ENCODE measurements around the gene TRIO. TPM values are rescaled to one million over a fixed set of nuclear protein-coding genes. Genes with fewer than 3 reads are reported as not detected.

The TRIO gene
- total and polyA plus RNA-seq, 10 of the 15 experiments (the other 5 are each of a cell fraction or from before 2014, with no cell fraction given) = 5.1 to 96.4 (median 44.6) TPM

DNA sequence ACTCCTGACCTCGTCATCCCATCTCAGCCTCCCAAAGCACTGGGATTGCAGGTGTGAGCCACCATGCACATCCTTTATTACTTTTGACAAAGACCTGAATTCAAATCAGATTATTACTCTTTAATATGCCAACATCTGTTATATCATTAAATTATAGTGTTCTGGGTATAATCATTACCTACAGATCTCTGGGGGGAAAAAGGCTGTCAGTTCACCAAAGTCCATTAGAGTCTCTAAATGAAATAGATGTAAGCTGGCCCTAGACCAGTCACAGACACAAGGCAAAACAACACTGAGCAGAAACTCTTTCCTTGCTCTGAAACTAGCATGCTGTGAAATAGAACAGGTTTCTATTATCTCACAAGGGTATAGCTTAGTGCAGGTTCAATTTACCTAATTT is 21.6 kb upstream of the TRIO start (continued):
- TF ChIP-seq, protein P1, sequence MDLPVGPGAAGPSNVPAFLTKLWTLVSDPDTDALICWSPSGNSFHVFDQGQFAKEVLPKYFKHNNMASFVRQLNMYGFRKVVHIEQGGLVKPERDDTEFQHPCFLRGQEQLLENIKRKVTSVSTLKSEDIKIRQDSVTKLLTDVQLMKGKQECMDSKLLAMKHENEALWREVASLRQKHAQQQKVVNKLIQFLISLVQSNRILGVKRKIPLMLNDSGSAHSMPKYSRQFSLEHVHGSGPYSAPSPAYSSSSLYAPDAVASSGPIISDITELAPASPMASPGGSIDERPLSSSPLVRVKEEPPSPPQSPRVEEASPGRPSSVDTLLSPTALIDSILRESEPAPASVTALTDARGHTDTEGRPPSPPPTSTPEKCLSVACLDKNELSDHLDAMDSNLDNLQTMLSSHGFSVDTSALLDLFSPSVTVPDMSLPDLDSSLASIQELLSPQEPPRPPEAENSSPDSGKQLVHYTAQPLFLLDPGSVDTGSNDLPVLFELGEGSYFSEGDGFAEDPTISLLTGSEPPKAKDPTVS (IDR thresholded peaks at IDR 0.05; ENCODE audit: low read depth, low read length) = no peak

DNA sequence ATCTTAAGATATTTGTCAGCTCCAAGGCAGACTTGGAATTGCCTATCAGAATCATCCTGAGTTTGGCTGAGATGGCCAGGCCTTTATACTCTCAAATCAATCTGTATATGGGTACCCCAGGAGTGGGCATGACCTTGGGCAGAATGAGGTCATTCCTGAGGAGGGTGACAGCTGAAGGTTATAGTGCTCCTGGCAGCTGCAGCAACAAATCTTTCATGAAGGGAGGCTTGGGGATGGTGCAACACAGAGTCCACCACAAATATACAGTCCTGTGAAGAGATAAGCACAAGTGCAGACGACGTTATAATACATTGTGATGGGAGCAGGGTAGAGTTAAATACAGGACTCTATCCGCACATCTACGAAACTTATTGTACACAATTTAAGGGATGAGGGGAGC is 21.1 kb upstream of the TRIO start:
- intact Hi-C loops (cut with micrococcal nuclease; ENCODE audit: unreplicated experiment) = no loop called here
- no peak for DNase-seq (ENCODE audit: low read depth, low spot score)
- BruUV-seq (replicated peaks) = no TSS peak
- CTCF ChIA-PET = interaction anchor here (4.2 kb wide), 1 partner anchor 13 kb away, joined by 25 read pairs; no protein-coding TSS in a partner anchor
- no peak overlapping the region for H3K9ac ChIP-seq (ENCODE audit: control insufficient read depth, insufficient read depth, low read length)
- no peaks in the 10 kb centered on the region for H4K20me1 ChIP-seq (ENCODE audit: control insufficient read depth, insufficient read depth)
- H3K4me3 ChIP-seq = no peak overlapping the region
- RAD21 ChIA-PET (ENCODE audit: unreplicated experiment) = interaction anchor here (0.5 kb wide), 1 partner anchor 74 kb away, joined by 5 read pairs; no protein-coding TSS in a partner anchor
- no peaks in the 10 kb centered on the region for H3K9me3 ChIP-seq (replicated peaks; ENCODE audit: control insufficient read depth, insufficient read depth, low read length)
- TF ChIP-seq NFXL1 (IDR thresholded peaks at IDR 0.05; ENCODE audit: borderline replicate concordance) = no peak
- no peak for TF ChIP-seq MEF2A (IDR thresholded peaks at IDR 0.05; ENCODE audit: insufficient read depth, low read depth, low read length)
- TF ChIP-seq, protein P2, sequence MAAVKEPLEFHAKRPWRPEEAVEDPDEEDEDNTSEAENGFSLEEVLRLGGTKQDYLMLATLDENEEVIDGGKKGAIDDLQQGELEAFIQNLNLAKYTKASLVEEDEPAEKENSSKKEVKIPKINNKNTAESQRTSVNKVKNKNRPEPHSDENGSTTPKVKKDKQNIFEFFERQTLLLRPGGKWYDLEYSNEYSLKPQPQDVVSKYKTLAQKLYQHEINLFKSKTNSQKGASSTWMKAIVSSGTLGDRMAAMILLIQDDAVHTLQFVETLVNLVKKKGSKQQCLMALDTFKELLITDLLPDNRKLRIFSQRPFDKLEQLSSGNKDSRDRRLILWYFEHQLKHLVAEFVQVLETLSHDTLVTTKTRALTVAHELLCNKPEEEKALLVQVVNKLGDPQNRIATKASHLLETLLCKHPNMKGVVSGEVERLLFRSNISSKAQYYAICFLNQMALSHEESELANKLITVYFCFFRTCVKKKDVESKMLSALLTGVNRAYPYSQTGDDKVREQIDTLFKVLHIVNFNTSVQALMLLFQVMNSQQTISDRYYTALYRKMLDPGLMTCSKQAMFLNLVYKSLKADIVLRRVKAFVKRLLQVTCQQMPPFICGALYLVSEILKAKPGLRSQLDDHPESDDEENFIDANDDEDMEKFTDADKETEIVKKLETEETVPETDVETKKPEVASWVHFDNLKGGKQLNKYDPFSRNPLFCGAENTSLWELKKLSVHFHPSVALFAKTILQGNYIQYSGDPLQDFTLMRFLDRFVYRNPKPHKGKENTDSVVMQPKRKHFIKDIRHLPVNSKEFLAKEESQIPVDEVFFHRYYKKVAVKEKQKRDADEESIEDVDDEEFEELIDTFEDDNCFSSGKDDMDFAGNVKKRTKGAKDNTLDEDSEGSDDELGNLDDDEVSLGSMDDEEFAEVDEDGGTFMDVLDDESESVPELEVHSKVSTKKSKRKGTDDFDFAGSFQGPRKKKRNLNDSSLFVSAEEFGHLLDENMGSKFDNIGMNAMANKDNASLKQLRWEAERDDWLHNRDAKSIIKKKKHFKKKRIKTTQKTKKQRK (IDR thresholded peaks at IDR 0.05; ENCODE audit: low read depth, low read length) = no peak
- no peak for TF ChIP-seq CREB1 (IDR thresholded peaks at IDR 0.05; ENCODE audit: low read depth)
- TF ChIP-seq SIX5 (IDR thresholded peaks at IDR 0.05; ENCODE audit: low read depth, low read length, severe bottlenecking) = no peak
- no peak for TF ChIP-seq SMAD5 (IDR thresholded peaks at IDR 0.05; ENCODE audit: low read depth)
- TF ChIP-seq NFYB (IDR thresholded peaks at IDR 0.05; ENCODE audit: insufficient read depth, low read depth, low read length) = no peak
- TF ChIP-seq, protein P3, sequence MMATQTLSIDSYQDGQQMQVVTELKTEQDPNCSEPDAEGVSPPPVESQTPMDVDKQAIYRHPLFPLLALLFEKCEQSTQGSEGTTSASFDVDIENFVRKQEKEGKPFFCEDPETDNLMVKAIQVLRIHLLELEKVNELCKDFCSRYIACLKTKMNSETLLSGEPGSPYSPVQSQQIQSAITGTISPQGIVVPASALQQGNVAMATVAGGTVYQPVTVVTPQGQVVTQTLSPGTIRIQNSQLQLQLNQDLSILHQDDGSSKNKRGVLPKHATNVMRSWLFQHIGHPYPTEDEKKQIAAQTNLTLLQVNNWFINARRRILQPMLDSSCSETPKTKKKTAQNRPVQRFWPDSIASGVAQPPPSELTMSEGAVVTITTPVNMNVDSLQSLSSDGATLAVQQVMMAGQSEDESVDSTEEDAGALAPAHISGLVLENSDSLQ (IDR thresholded peaks at IDR 0.05) = no peak
- no peak for TF ChIP-seq MTA3 (IDR thresholded peaks at IDR 0.05; ENCODE audit: borderline replicate concordance, low read length)
- H3K79me2 ChIP-seq (ENCODE audit: control insufficient read depth, insufficient read depth, low read length) = no peaks in the 10 kb centered on the region
- H3K36me3 ChIP-seq (ENCODE audit: control insufficient read depth in 2 of 2, insufficient read depth in 2 of 2, low read length in 1 of 2) = no peaks in the 10 kb centered on the region
- no peak overlapping the region for H2AFZ ChIP-seq (ENCODE audit: control insufficient read depth, low read depth, low read length)
- POLR2A ChIA-PET = interaction anchor here (0.8 to 1.2 kb wide), 3 partner anchors 13 to 51 kb away, joined by 3 to 4 read pairs (median 3); no protein-coding TSS in a partner anchor
- H3K27me3 ChIP-seq (replicated peaks in 1 of 2; ENCODE audit: control insufficient read depth in 2 of 2, insufficient read depth in 2 of 2, low read length in 1 of 2) = no peaks in the 10 kb centered on the region
- no peak for ATAC-seq
- SMC1A ChIA-PET (ENCODE audit: uncharacterized antibody, unreplicated experiment) = interaction anchor here (0.6 to 2.7 kb wide), 4 partner anchors 9 to 19 kb away, joined by 3 to 10 read pairs (median 6); no protein-coding TSS in a partner anchor
- no peak overlapping the region for H3K27ac ChIP-seq (ENCODE audit: control insufficient read depth, insufficient read depth)
- in situ Hi-C loops (cut with MboI) = no loop called here
- H3K4me2 ChIP-seq (ENCODE audit: control insufficient read depth, insufficient read depth) = no peak overlapping the region
- no peaks in the 10 kb centered on the region for H3K4me1 ChIP-seq (ENCODE audit: control insufficient read depth, insufficient read depth, low read length)
- 96% methylated on average over 4 of the region's 4 CpGs for WGBS (ENCODE audit: insufficient coverage, insufficient replicate concordance, low lambda C conversion rate, missing lambda C conversion rate)
- FAIRE-seq = no peak
